Endothelial cell of umbilical vein (primary cell): ENCODE results near the gene CISH. TPM values are rescaled to one million over a fixed set of nuclear protein-coding genes. Genes with fewer than 3 reads are reported as not detected.

ENCODE experiments used
- BruUV-seq: library from RNA; stranded (reverse); fragments of 400-500 nt; replicated peaks from 2 replicates; lab custom pipeline; 2021; lab: Mats Ljungman, UMichigan
- CTCF ChIA-PET: fragments of 300-600, 350-600 bp; sonication (Branson Sonifier 250); formaldehyde crosslinking; loops from one replicate; lab custom pipeline; 2021; ENCODE audit warnings: antibody characterized with exemption, inconsistent platforms; lab: Charles Lee
- POLR2A ChIA-PET: fragments of 300-600, 350-600 bp; sonication (Branson Sonifier 250); formaldehyde crosslinking; loops from one replicate; lab custom pipeline; 2021; ENCODE audit warnings: antibody characterized with exemption, inconsistent platforms; lab: Charles Lee
- DNase-seq: peaks from one replicate; pipeline ENCODE4 v3.0.0-alpha.2; 2011; ENCODE audit warnings: low read depth, low spot score
- FAIRE-seq: peaks from 2 replicates; lab custom pipeline; 2011; peaks lifted over from hg19 to GRCh38; lab: Jason Lieb, UNC
- H2AFZ ChIP-seq: 2 replicates; pipeline ENCODE4 v1.6.0; 2012; ENCODE audit warnings: low read depth, low read length, control low read depth, inconsistent platforms
- H3K27ac ChIP-seq: 2 replicates; pipeline ENCODE4 v1.5.1; 2011; ENCODE audit warnings: low read depth, mild to moderate bottlenecking, control low read depth, low read length, moderate library complexity; ENCODE audit not compliant: insufficient read depth
- H3K27me3 ChIP-seq, 2 experiments: 2 replicates each; pipeline versions ENCODE4 v1.6.0 to v1.6.1; 2011; ENCODE audit warnings: low read length in 2 of 2, mixed read lengths in 1 of 2; ENCODE audit not compliant: control insufficient read depth in 2 of 2, insufficient read depth in 2 of 2
- H3K36me3 ChIP-seq, 2 experiments: 2 replicates in 1 of 2; 3 replicates in 1 of 2; pipeline ENCODE4 v1.5.1; 2011; ENCODE audit warnings: low read length in 2 of 2, mild to moderate bottlenecking in 1 of 2, moderate library complexity in 1 of 2; ENCODE audit not compliant: control insufficient read depth in 2 of 2, insufficient read depth in 2 of 2; ENCODE audit errors: extremely low read depth in 1 of 2
- H3K4me1 ChIP-seq: 3 replicates; pipeline ENCODE4 v1.5.1; 2011; ENCODE audit warnings: mild to moderate bottlenecking, low read length; ENCODE audit not compliant: control insufficient read depth, insufficient read depth; ENCODE audit errors: extremely low read depth
- H3K4me2 ChIP-seq: 2 replicates; pipeline ENCODE4 v1.6.1; 2011; ENCODE audit warnings: low read length, control low read depth, mixed read lengths; ENCODE audit not compliant: insufficient read depth
- H3K4me3 ChIP-seq, 3 experiments: fragments of 200-600 bp in 1 of 3; sonication (generic), shearing (Covaris generic) in 1 of 3; replicated peaks in 1 of 3; 2 replicates each; pipeline ENCODE4 v1.5.1; 2011 to 2016; ENCODE audit warnings: control low read depth in 3 of 3, low read length in 3 of 3, mild to moderate bottlenecking in 2 of 3, inconsistent platforms in 1 of 3, low read depth in 1 of 3, moderate library complexity in 1 of 3; ENCODE audit not compliant: insufficient read depth in 1 of 3
- H3K79me2 ChIP-seq: 2 replicates; pipeline ENCODE4 v1.6.0; 2012; ENCODE audit warnings: low read length, inconsistent platforms; ENCODE audit not compliant: control insufficient read depth, insufficient read depth
- H3K9ac ChIP-seq: replicated peaks from 2 replicates; pipeline ENCODE3; 2011; ENCODE audit warnings: low read length, control low read depth; ENCODE audit not compliant: insufficient read depth; ENCODE audit errors: extremely low read depth
- H3K9me1 ChIP-seq: replicated peaks from 3 replicates; pipeline ENCODE4 v1.6.0; 2011; ENCODE audit warnings: mild to moderate bottlenecking, low read length; ENCODE audit not compliant: control insufficient read depth, insufficient read depth; ENCODE audit errors: extremely low read depth
- H3K9me3 ChIP-seq: replicated peaks from 2 replicates; pipeline ENCODE4 v1.5.1; 2012; ENCODE audit warnings: low read length, inconsistent platforms; ENCODE audit not compliant: control insufficient read depth, insufficient read depth
- H4K20me1 ChIP-seq: replicated peaks from 2 replicates; pipeline ENCODE3; 2011; ENCODE audit warnings: mild to moderate bottlenecking, low read length; ENCODE audit not compliant: control insufficient read depth, insufficient read depth; ENCODE audit errors: extremely low read depth
- CTCF ChIP-seq, 2 donors: IDR thresholded peaks; 1 replicate in 1 of 2; 2 replicates in 1 of 2; pipeline ENCODE4 v1.5.1; 2011; ENCODE audit warnings: low read length in 2 of 2, mild to moderate bottlenecking in 2 of 2, moderate library complexity in 2 of 2, control low read depth in 1 of 2, inconsistent platforms in 1 of 2, low read depth in 1 of 2; ENCODE audit not compliant: insufficient read depth in 1 of 2; ENCODE audit errors: extremely low read depth in 1 of 2
- EZH2 ChIP-seq: IDR thresholded peaks from 2 replicates; pipeline ENCODE4 v1.6.1; 2012; ENCODE audit warnings: borderline replicate concordance, low read depth, mild to moderate bottlenecking, moderate library complexity, low read length, inconsistent platforms; ENCODE audit not compliant: severe bottlenecking
- FOS ChIP-seq: IDR thresholded peaks from 2 replicates; pipeline ENCODE4 v1.6.1; 2011; ENCODE audit warnings: mild to moderate bottlenecking, low read length, moderate library complexity, borderline replicate concordance; ENCODE audit not compliant: insufficient read depth
- GATA2 ChIP-seq: IDR thresholded peaks from 2 replicates; pipeline ENCODE4 v1.7.0; 2011; ENCODE audit warnings: low read depth, mild to moderate bottlenecking, moderate library complexity, mixed read lengths, low read length; ENCODE audit not compliant: insufficient read length, insufficient read depth
- JUN ChIP-seq: IDR thresholded peaks from 2 replicates; pipeline ENCODE4 v1.6.1; 2011; ENCODE audit warnings: borderline replicate concordance, low read depth; ENCODE audit not compliant: insufficient read length, insufficient read depth
- MAX ChIP-seq: IDR thresholded peaks from 2 replicates; pipeline ENCODE4 v1.6.1; 2011; ENCODE audit not compliant: insufficient read depth, insufficient read length
- MYC ChIP-seq: IDR thresholded peaks from one replicate; pipeline ENCODE4 v1.6.1; 2011; ENCODE audit warnings: mild to moderate bottlenecking, low read depth, low read length
- POLR2A ChIP-seq: IDR thresholded peaks from 2 replicates; pipeline ENCODE4 v1.6.1; 2012; ENCODE audit warnings: low read depth, mild to moderate bottlenecking, control low read depth, low read length
- POLR2AphosphoS5 ChIP-seq: IDR thresholded peaks from 2 replicates; pipeline ENCODE4 v1.6.1; 2012; ENCODE audit warnings: low read depth, mild to moderate bottlenecking, control low read depth, low read length, moderate library complexity; ENCODE audit not compliant: insufficient read depth
- dilution Hi-C: fragments of 300-500 bp; cut with MboI; formaldehyde crosslinking; loops from one replicate; pipeline ENCODE4 v1.15.0; 2019; ENCODE audit warnings: low sequenced_read_pairs; ENCODE audit not compliant: extremely low pct_ligation_motif_present
- intact Hi-C: fragments of 100-400 bp; cut with micrococcal nuclease; formaldehyde crosslinking; loops from one replicate; pipeline ENCODE4 v1.10.0; 2022
- polyA plus RNA-seq, 4 experiments: library from polyadenylated mRNA; depleted of rRNA in 3 of 4; stranded (reverse) in 3 of 4; unstranded in 1 of 4; fragments of >200 nt; gene quantifications; 2 replicates each; pipeline versions ENCODE4 v1.2.1 to v1.2.3, GENCODE V29; 2011 to 2012; ENCODE audit warnings: missing spikeins in 1 of 4
- total RNA-seq: library from RNA; stranded (reverse); gene quantifications from 2 replicates; pipeline ENCODE4 v1.2.3, GENCODE V29; 2021

The CISH gene
- total and polyA plus RNA-seq, 2 donors (not counting 3 experiments of a cell fraction or from before 2014, with no cell fraction given): 2.2 to 4.1 TPM

GRCh38 chr3:50648944-50649343, 37.4 kb upstream of the CISH start:
- intact Hi-C loops (no loop called here), dilution Hi-C loops (no loop called here)
- Histone ChIP-seq H3K4me2 (no peak overlapping the region), H3K9me1 (no peaks in the 10 kb centered on the region), H4K20me1 (no peaks in the 10 kb centered on the region), H3K79me2 (no peaks in the 10 kb centered on the region), H3K9me3 (no peaks in the 10 kb centered on the region), H3K27me3 (no peaks in the 10 kb centered on the region), H3K27ac (no peak overlapping the region), H2AFZ (no peak overlapping the region), H3K4me1 (no peaks in the 10 kb centered on the region), H3K4me3 (no peak overlapping the region), H3K9ac (no peak overlapping the region), H3K36me3 (peaks cover 0 to 1% of the 10 kb centered on the region in 2 experiments)
- BruUV-seq: TSS peak; percentile 24
- CTCF ChIA-PET: interaction anchor here (1.0 to 1.5 kb wide), 3 partner anchors 18 to 452 kb away, joined by 3 to 6 read pairs (median 4); no protein-coding TSS in a partner anchor
- no peak for TF ChIP-seq JUN
- DNase-seq (no peak), FAIRE-seq (no peak)
- POLR2A ChIA-PET: no interaction called here

GRCh38 chr3:50648313-50648712, 36.7 kb upstream of the CISH start:
- H3K27ac ChIP-seq: no peak overlapping the region
- intact Hi-C loops (no loop called here), dilution Hi-C loops (no loop called here)
- H3K9me3 ChIP-seq: no peaks in the 10 kb centered on the region
- no peak overlapping the region for H2AFZ ChIP-seq
- DNase-seq: no peak
- H3K4me3 ChIP-seq: no peak overlapping the region
- H3K9me1 ChIP-seq: no peaks in the 10 kb centered on the region
- no peak for FAIRE-seq
- POLR2A ChIA-PET: no interaction called here
- H3K4me2 ChIP-seq: no peak overlapping the region
- no peak overlapping the region for H3K9ac ChIP-seq
- H4K20me1 ChIP-seq: no peaks in the 10 kb centered on the region
- TF ChIP-seq JUN (no peak), EZH2 (no peak), MAX (no peak), POLR2A (no peak), POLR2AphosphoS5 (no peak), CTCF (IDR thresholded peaks at IDR 0.05; ENCODE audit: extremely low read depth in 1 of 2, insufficient read depth in 1 of 2, low read depth in 1 of 2, low read length in 2 of 2) (no peak), GATA2 (no peak), FOS (no peak), MYC (no peak)
- no TSS peak for BruUV-seq
- no peaks in the 10 kb centered on the region for H3K4me1 ChIP-seq
- H3K79me2 ChIP-seq: no peaks in the 10 kb centered on the region
- H3K36me3 ChIP-seq: peaks cover 0 to 1% of the 10 kb centered on the region in 2 experiments
- CTCF ChIA-PET: interaction anchor here (1.5 kb wide), 1 partner anchor 452 kb away, joined by 3 read pairs; no protein-coding TSS in a partner anchor
- no peaks in the 10 kb centered on the region for H3K27me3 ChIP-seq
